ENCODE measurements around the gene KLHL42. TPM values are rescaled to one million over a fixed set of nuclear protein-coding genes. Genes with fewer than 3 reads are reported as not detected.

The KLHL42 gene
- total and polyA plus RNA-seq, 2 of the 13 experiments (the other 11 are each of a cell fraction or from before 2014, with no cell fraction given): 13.5 to 14.0 TPM

DNA sequence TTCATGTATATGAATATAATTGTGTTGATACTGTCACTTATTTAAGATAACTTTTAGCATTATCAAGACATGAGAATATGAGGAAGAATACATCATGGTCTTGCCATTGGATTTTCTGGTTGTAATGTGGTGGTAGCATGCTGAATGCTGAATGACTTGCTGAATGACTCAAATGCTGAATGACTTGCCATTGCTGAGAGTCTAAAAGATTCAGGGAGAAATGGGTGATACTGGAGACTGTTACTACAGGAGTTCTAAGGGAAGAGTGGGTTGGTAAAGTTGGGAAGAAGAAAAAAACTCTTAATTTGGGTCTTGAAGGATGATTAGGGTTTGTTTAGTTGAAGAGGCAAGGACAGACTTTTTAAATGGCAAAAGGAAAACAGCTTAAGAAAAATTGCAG, 72.1 kb downstream of the KLHL42 start:
- H3K27me3 ChIP-seq (ENCODE audit: control insufficient read depth in 1 of 2, insufficient read depth in 2 of 2, low read length in 2 of 2): no peaks in the 10 kb centered on the region; a peak in 1 of 5 replicates
- no peak overlapping the region for H3K27ac ChIP-seq (ENCODE audit: extremely low read length, insufficient read depth, low read length)
- TF ChIP-seq, protein P1, sequence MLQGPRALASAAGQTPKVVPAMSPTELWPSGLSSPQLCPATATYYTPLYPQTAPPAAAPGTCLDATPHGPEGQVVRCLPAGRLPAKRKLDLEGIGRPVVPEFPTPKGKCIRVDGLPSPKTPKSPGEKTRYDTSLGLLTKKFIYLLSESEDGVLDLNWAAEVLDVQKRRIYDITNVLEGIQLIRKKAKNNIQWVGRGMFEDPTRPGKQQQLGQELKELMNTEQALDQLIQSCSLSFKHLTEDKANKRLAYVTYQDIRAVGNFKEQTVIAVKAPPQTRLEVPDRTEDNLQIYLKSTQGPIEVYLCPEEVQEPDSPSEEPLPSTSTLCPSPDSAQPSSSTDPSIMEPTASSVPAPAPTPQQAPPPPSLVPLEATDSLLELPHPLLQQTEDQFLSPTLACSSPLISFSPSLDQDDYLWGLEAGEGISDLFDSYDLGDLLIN (CRISPR knock-in tag; IDR thresholded peaks at IDR 0.05; ENCODE audit: borderline replicate concordance): no peak
- TF ChIP-seq ZNF749 (CRISPR knock-in tag; IDR thresholded peaks at IDR 0.05; ENCODE audit: borderline replicate concordance) (no peak), CENPX (CRISPR knock-in tag; IDR thresholded peaks at IDR 0.05) (no peak), ZNF446 (CRISPR knock-in tag; IDR thresholded peaks at IDR 0.05) (no peak), MED8 (CRISPR knock-in tag; IDR thresholded peaks at IDR 0.05; ENCODE audit: insufficient replicate concordance) (no peak)
- intact Hi-C loops (cut with micrococcal nuclease; ENCODE audit: unreplicated experiment) (no loop called here), in situ Hi-C loops (cut with HindIII; ENCODE audit: extremely low pct_ligation_motif_present, low pct_unique_long_range_greater_than_20kb) (no loop called here)
- ATAC-seq: no peak
- H3K36me3 ChIP-seq (replicated peaks in 1 of 2; ENCODE audit: control insufficient read depth in 1 of 2, insufficient read depth in 2 of 2, low read length in 2 of 2): no peaks in the 10 kb centered on the region
- no peaks in the 10 kb centered on the region for H3K9me3 ChIP-seq (ENCODE audit: low read length)
- ChIA-PET POLR2A (no interaction called here), CTCF (ENCODE audit: low intra/inter-chr PET ratio, low total read pairs) (no interaction called here)
- BruUV-seq (replicated peaks): no TSS peak
- H3K79me2 ChIP-seq (ENCODE audit: insufficient read depth, low read length): no peaks in the 10 kb centered on the region
- DNase-seq (ENCODE audit: low spot score): no peak
- H3K9ac ChIP-seq (ENCODE audit: insufficient read depth, low read depth, low read length): no peak overlapping the region
- no peak for FAIRE-seq
- H4K20me1 ChIP-seq (ENCODE audit: insufficient read depth, low read length): no peaks in the 10 kb centered on the region
- no peak overlapping the region for H3K4me3 ChIP-seq (replicated peaks in 1 of 3; ENCODE audit: insufficient read depth in 1 of 3, low read depth in 2 of 3, low read length in 3 of 3)
- no peak overlapping the region for H2AFZ ChIP-seq (ENCODE audit: low read length)
- no peaks in the 10 kb centered on the region for H3K4me1 ChIP-seq (ENCODE audit: insufficient read depth, low read length)
- H3K4me2 ChIP-seq (ENCODE audit: low read depth, low read length): no peak overlapping the region

Small RNAs within 50 kb of the gene (small RNA-seq; reads per million reads assigned to genes)
- gene RF00019 (ENCODE audit: insufficient read depth in 2 of 3, insufficient read length in 3 of 3, low read depth in 2 of 3, low replicate concordance in 1 of 3) (0 reads per million in 3 experiments), gene RF02271 (ENCODE audit: insufficient read depth in 2 of 3, insufficient read length in 3 of 3, low read depth in 2 of 3, low replicate concordance in 1 of 3) (0 reads per million in 3 experiments)

Other genes with a start within 250 kb of the KLHL42 start
- 0.64 and 1.0 TPM in 2 replicates for gene REP15, start 83.8 kb upstream of the KLHL42 start, total RNA-seq (2016; rRNA removed; fragmentation: Illumina TruSeq; extraction: Trizol)
- 0.12 and 0.14 TPM in 2 replicates for gene REP15, start 83.8 kb upstream of the KLHL42 start, polyA plus RNA-seq (2011; rRNA removed)
- 104 and 160 TPM in 2 replicates for gene MRPS35, start 69.4 kb upstream of the KLHL42 start, total RNA-seq (2016; rRNA removed; fragmentation: Illumina TruSeq; extraction: Trizol)
- gene MRPS35, start 69.4 kb upstream of the KLHL42 start, polyA plus RNA-seq (2011; rRNA removed): 48.8 and 63.4 TPM in 2 replicates
- gene MANSC4, start within 50 bp of the KLHL42 start, total RNA-seq (2016; rRNA removed; fragmentation: Illumina TruSeq; extraction: Trizol): not detected in 2 replicates
- gene MANSC4, start within 50 bp of the KLHL42 start, polyA plus RNA-seq (2011; rRNA removed): not detected in 2 replicates
- gene PTHLH, start 192.5 kb downstream of the KLHL42 start, total RNA-seq (2016; rRNA removed; fragmentation: Illumina TruSeq; extraction: Trizol): not detected in 2 replicates
- gene PTHLH, start 192.5 kb downstream of the KLHL42 start, polyA plus RNA-seq (2011; rRNA removed): 0.22 and 0.31 TPM in 2 replicates